Loucy (cell line): ENCODE results near the gene CASKIN2.

Source experiments
- CTCF ChIP-seq: fragments of 200-600 bp; sonication (generic); conservative IDR thresholded peaks from 2 replicates; pipeline ENCODE4 v1.5.1; 2014; ENCODE audit warnings: mild to moderate bottlenecking, antibody characterized with exemption, low read length
- EZH2phosphoT487 ChIP-seq: fragments of 200-600 bp; IDR thresholded peaks from 2 replicates; pipeline ENCODE4 v1.6.1; 2018; ENCODE audit warnings: antibody characterized with exemption, mild to moderate bottlenecking, moderate library complexity, borderline replicate concordance

GRCh38 chr17:75509528-75510258, 5.6 kb downstream of the CASKIN2 start:
- TF ChIP-seq CTCF, result no peak
- no peak for TF ChIP-seq EZH2phosphoT487
